ENCODE data around the gene PDZK1.
"Not testable (repeated sequence)": the region's sequence is repeated elsewhere in the genome, so short reads cannot be mapped to it uniquely, and the experiment has no call there.

Gene PDZK1

DNA sequence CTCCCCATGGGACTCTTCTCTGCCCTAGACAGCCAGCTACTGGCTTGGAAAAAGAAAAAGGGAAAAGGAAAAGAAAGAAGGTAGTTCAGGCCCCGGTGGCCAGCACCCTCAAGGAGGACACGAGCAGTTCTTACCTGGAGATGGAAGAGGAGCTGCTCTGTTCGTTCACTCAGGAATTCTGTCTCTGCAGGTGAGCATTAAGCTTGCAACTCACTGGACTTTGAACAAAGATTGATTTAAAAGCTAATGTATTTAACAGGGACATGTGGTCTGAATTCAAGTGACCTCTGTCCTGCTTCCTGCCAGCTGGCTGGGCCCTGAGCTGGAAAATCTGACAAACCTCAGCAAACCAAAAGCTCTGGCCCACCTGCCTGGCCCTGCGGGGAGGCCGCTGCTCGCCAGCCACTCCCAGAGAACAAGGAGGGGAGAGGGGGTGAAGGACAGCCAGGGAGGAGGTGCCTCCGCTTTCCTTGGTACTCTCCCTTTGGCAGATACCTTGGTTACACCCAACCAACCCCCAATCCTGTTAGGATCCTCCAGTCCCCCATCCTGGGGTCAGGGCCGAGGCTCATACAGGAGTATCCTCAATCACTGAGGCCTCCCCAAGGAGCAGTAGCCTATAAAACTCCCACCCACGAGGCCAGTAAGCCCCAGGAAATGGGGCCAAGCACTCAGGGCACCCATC is at the start of gene PDZK1:
TSS of gene PDZK1 (minus strand) at position 186 of the 685 bp plus-strand sequence. CDS start 19,347 bp downstream, outside the sequence.
- no peak for DNase-seq

GRCh38 chr1:145751491-145752037 is 44.4 kb upstream of the PDZK1 start:
- no peak for DNase-seq

DNA sequence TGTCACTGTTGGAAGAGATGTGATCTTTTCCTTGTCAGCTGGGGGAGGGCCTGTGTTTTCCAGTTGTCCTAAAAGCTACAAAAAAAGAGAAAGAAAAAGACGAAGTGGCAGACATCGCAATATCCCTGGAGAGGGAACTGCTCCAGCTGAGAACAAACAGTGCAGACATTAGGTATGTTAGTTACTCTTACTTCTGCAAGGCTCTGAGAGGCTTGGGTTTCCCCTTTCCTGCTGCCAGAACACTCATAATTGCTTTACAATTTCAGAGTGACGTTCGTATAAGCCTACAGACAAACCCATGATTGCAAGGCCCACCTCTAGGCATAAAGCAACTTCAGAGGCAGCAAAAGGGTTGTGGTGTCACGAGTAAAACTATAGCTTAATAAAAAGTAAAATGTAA is 43.3 kb upstream of the PDZK1 start:
- DNase-seq: no peak

GRCh38 chr1:145747398-145748247 is 40.5 kb upstream of the PDZK1 start:
- no peak for DNase-seq

GRCh38 chr1:145740269-145740668 is 33.1 kb upstream of the PDZK1 start:
- no peak for DNase-seq

DNA sequence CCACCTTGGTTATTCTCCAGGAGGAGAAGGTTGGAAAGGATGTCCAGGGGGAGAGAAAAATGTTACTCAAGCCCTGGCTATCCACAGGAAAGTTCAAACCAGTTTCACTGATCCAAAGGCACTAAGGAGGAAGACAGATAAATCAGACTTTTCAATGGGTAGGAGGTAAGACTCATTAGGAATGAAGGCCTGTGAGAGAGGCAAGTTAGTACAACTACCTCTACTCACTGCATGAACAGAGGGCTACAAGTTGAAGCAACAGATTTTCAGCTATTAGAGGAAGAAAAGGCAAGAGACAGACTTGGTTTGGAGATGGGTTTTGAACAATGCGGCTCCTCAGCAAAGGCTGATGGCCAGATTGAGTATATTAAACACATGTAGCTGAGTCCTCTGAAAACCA is 29.0 kb upstream of the PDZK1 start:
- no peak for DNase-seq

- no peak for DNase-seq
Measured at GRCh38 chr1:145730900-145731299, 23.7 kb upstream of the PDZK1 start.

DNA sequence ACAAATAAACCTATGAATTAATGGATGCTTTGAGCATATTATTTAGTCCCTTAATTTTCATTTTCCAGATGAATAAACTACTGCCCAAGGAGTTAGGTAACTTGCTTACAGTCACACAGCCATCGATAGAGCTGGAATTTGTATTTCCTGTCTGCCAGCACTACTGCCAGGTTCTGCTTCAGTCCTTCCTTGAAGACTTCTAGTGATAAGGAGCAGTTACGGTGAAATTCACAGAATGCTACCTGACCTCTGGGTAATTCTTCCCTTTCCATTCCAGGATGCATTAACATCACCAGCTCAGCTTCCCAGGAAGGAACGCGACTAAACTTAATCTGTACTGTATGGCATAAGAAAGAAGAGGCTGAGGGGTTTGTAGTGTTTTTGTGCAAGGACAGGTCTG is 23.3 kb upstream of the PDZK1 start:
- no peak for DNase-seq

- DNase-seq: no peak
Measured at GRCh38 chr1:145729666-145730436, 22.7 kb upstream of the PDZK1 start.

DNA sequence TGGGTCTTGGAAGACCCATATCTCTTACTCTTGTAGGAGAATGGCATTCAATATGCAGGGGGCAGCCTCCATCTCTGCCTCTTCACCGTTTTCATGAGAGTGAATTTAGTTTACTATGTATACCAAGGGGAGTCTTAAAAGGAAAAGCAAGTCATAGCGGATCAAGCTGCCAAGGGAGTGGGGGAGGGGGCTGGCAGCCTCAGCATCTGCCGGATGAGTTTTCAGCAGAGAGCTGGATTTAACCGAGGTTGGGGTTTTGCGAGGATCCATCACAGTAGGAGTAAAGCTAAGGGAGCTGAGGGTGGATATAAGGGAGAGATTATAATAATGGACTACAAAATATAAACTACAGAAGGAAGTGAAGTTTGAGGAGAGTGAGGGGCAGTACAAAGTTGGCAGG is 22.0 kb upstream of the PDZK1 start:
- DNase-seq: no peak

DNA sequence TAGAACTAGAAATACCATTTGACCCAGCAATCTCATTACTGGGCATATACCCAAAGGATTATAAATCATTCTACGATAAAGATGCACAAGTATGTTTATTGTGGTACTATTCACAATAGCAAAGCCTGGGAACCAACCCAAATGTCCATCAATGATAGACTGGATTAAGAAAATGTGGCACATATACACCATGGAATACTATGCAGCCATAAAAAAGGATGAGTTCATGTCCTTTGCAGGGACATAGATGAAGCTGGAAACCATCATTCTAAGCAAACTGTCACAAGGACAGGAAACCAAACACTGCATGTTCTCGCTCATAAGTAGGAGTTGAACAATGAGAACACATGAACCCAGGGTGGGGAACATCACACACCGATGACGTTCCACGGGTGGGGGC is 19.0 kb upstream of the PDZK1 start:
- DNase-seq: not testable (repeated sequence)

DNA sequence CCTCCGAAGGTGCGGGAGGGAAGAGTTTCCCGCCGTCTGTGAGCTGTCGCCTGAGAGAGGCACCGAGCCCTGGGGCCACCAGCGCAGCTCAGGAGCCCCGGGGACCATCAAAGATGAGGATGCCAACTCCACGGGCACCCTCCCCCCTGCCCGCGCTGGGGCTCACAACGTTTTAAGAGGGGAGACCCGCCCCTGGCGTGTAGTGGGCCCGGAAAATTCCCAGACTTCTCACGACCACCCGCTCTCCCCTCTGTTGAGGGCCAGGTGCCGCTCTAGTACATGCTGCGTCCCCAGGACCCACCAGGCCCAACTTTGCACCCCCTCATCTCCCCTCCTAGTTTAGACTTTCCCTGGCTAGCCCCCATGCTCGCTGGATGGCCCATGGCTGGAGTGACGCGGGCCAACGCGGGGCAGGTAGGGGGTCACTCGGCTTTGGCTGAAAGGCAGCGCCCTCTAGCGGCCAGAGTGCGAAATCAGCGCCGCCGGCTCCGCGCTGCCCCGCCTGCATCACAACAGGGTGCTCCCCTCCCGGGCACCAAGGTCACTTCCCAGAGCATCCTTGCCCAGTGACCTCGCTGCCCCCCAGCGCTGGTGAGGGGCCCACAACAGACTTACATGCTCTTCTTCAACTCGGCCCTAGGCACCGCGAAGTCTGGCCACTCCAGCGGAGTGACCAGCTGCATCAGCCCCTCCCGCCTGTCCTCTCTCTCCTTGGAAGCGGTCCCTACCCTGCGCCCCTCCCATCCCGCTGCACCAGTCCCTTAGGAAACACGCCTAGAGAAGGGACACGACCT is 13.9 kb upstream of the PDZK1 start:
- peak; percentile 34 for DNase-seq

GRCh38 chr1:145720556-145720877 is 13.3 kb upstream of the PDZK1 start:
- no peak for DNase-seq

- no peak for DNase-seq
Measured at GRCh38 chr1:145719230-145720079, 12.3 kb upstream of the PDZK1 start, which contains the start of gene CD160. Gene CD160, plus strand, starts transcription at chr1:145719499. Its CDS starts 8,829 bp downstream, at chr1:145728328.

GRCh38 chr1:145718465-145718864 is 11.3 kb upstream of the PDZK1 start:
- not testable (repeated sequence) for DNase-seq

DNA sequence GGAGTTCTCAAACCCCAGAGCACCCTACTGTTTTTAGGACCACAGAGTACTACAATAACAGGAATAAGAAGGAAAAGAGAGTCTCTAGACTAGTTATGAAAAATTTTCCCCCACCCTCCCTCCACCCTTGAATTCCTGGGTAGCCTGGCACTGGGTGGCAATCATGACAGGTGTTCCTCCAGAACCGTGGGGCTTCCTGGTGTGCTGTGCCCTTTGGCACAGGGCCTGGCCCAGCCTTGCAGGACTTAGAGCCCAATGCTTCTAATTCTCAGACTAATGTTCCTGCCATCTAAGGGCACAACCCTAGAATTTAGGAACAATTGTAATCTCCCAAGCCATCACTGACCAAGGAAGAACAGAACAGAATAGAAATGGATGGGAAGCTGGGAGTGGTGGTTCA is 10.7 kb upstream of the PDZK1 start:
- DNase-seq: no peak

DNA sequence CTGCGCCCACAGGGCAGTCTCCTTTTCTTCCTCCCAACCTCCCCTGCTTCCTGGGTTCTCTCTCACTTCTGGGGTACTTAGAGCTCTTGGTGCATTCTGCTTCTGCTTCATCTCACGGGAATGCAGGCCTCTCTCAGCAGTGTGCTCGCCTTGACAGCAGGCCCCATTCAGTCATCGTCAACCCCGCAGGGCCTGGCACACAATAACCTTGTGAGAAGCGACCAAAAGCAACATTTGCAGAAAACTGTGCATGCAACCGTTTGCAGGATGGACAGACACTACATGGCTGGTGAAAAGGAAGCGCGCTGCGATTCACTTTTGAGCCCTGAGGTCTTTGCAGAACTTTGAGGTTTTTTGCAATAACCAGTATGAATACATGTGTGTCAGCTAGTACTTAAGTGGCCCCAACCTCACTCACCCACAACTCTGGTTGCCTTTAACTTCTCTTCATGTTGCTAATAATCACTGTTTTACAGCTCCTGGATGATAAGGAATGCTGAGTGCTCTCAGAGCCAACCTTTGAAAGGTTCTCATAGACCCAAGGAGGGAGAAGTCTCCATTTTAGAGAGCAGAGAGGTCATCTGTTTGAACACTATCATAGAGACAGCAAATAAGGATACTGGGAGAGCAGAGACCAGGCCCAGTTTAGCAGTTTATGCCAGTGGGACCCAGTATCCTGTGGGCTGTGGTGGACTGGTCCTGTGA is 9.6 kb upstream of the PDZK1 start:
- no peak for DNase-seq

DNA sequence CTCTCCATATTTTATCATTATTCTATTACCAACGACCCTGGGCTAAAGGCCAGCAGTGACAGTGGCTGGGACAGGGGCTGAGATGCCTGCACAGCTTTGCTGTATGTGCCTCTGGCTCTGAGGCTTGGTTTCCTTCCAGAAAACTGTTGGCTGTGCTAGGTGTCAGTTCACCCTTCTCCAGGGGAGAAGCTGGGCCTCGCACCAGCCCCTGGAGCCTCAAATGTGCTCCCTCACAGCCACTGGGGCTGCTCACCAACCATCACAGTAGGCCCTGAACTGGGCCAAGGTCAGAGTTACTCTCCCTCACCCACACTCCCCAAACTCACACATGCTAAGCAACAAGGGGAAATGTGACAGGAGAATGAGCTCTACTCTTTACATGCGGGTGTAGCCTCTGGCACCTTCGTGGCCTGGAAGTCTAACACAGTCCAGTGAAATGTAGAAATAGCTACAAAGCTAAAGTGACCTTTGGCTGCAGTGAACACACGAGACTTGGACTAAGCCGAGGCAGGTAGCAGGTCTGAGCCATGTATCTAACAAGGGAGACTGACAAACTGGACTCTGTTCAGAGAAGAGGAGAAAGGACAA is 7.5 kb upstream of the PDZK1 start:
- no peak for DNase-seq

GRCh38 chr1:145711213-145711651 is 4.1 kb upstream of the PDZK1 start:
- DNase-seq: no peak

GRCh38 chr1:145710291-145711027 is 3.3 kb upstream of the PDZK1 start:
- DNase-seq: no peak

Measured in NCI-H1105 (cell line).